Measurements from ENCODE around the gene PPP1R14B. TPM values are rescaled to one million over a fixed set of nuclear protein-coding genes. Genes with fewer than 3 reads are reported as not detected.
A peak's percentile ranks its signal among the peaks of the same experiment; 100 is the strongest.

Gene PPP1R14B
- total and polyA plus RNA-seq, 2 of the 13 experiments (the other 11 are each of a cell fraction or from before 2014, with no cell fraction given), result 110 to 148 TPM

DNA sequence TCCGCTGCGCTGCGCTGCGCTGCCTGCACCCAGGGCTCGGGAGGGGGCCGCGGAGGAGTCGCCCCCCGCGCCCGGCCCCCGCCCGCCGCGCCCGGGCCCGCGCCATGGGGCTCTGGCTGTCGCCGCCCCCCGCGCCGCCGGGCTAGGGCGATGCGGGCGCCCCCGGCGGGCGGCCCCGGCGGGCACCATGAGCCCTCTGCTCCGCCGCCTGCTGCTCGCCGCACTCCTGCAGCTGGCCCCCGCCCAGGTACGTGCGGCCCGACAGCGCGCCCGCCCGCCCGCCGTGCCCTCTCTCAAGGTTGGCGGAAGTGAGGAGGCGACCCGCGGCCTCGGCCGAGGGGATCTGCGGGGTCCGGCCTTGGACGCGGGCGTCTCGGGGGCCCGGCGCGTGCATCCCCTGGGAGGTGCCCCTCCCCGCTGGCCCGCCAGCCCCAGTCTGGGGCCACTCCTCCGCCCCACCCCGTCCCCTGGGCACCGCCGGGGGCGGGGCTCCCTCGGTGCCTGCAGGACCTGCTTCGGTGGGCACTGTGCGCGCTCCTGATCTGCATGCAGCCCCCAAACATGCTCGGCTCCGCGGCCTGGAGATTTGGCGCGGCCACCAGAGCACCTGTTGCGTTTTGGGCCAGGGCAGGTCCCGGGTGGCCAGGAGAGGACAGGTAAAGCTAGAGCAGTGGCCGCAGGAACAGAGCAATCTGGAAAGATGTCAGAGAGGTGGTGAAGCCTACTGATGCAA, 11.9 kb downstream of the PPP1R14B start (continued):
- TF ChIP-seq, protein P1, sequence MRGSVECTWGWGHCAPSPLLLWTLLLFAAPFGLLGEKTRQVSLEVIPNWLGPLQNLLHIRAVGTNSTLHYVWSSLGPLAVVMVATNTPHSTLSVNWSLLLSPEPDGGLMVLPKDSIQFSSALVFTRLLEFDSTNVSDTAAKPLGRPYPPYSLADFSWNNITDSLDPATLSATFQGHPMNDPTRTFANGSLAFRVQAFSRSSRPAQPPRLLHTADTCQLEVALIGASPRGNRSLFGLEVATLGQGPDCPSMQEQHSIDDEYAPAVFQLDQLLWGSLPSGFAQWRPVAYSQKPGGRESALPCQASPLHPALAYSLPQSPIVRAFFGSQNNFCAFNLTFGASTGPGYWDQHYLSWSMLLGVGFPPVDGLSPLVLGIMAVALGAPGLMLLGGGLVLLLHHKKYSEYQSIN (CRISPR knock-in tag; IDR thresholded peaks at IDR 0.05; ENCODE audit: borderline replicate concordance), result no peak
- TF ChIP-seq ZNF552 (CRISPR knock-in tag; IDR thresholded peaks at IDR 0.05; ENCODE audit: borderline replicate concordance) (no peak), ZSCAN20 (CRISPR knock-in tag; IDR thresholded peaks at IDR 0.05; ENCODE audit: borderline replicate concordance) (no peak), ZNF224 (CRISPR knock-in tag; IDR thresholded peaks at IDR 0.05) (no peak), BHLHE40 (IDR thresholded peaks at IDR 0.05; ENCODE audit: low read length) (no peak; the same call in 1 of the 2 replicates), MED13 (CRISPR knock-in tag; IDR thresholded peaks at IDR 0.05) (no peak), ZSCAN12 (CRISPR knock-in tag; IDR thresholded peaks at IDR 0.05) (no peak), ZKSCAN5 (CRISPR knock-in tag; IDR thresholded peaks at IDR 0.05) (no peak), THYN1 (CRISPR knock-in tag; IDR thresholded peaks at IDR 0.05; ENCODE audit: borderline replicate concordance, low read depth) (no peak), HNRNPL (IDR thresholded peaks at IDR 0.05; ENCODE audit: low read depth, low read length) (peak; percentile 83), PAWR (CRISPR knock-in tag; IDR thresholded peaks at IDR 0.05; ENCODE audit: borderline replicate concordance) (no peak), ELF1 (CRISPR knock-in tag; IDR thresholded peaks at IDR 0.05) (no peak), POLR2AphosphoS5 (IDR thresholded peaks at IDR 0.05; ENCODE audit: low read depth, low read length) (no peak), ZNF678 (CRISPR knock-in tag; IDR thresholded peaks at IDR 0.05) (no peak), ZFP82 (CRISPR knock-in tag; IDR thresholded peaks at IDR 0.05; ENCODE audit: borderline replicate concordance) (no peak), KMT2A (CRISPR knock-in tag; IDR thresholded peaks at IDR 0.05) (no peak)
- TF ChIP-seq, protein P2, sequence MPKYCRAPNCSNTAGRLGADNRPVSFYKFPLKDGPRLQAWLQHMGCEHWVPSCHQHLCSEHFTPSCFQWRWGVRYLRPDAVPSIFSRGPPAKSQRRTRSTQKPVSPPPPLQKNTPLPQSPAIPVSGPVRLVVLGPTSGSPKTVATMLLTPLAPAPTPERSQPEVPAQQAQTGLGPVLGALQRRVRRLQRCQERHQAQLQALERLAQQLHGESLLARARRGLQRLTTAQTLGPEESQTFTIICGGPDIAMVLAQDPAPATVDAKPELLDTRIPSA (CRISPR knock-in tag; IDR thresholded peaks at IDR 0.05; ENCODE audit: borderline replicate concordance), result no peak
- TF ChIP-seq, protein P3, sequence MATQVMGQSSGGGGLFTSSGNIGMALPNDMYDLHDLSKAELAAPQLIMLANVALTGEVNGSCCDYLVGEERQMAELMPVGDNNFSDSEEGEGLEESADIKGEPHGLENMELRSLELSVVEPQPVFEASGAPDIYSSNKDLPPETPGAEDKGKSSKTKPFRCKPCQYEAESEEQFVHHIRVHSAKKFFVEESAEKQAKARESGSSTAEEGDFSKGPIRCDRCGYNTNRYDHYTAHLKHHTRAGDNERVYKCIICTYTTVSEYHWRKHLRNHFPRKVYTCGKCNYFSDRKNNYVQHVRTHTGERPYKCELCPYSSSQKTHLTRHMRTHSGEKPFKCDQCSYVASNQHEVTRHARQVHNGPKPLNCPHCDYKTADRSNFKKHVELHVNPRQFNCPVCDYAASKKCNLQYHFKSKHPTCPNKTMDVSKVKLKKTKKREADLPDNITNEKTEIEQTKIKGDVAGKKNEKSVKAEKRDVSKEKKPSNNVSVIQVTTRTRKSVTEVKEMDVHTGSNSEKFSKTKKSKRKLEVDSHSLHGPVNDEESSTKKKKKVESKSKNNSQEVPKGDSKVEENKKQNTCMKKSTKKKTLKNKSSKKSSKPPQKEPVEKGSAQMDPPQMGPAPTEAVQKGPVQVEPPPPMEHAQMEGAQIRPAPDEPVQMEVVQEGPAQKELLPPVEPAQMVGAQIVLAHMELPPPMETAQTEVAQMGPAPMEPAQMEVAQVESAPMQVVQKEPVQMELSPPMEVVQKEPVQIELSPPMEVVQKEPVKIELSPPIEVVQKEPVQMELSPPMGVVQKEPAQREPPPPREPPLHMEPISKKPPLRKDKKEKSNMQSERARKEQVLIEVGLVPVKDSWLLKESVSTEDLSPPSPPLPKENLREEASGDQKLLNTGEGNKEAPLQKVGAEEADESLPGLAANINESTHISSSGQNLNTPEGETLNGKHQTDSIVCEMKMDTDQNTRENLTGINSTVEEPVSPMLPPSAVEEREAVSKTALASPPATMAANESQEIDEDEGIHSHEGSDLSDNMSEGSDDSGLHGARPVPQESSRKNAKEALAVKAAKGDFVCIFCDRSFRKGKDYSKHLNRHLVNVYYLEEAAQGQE (IDR thresholded peaks at IDR 0.05; ENCODE audit: borderline replicate concordance in 1 of 2, low read depth in 1 of 2, low read length in 2 of 2), result no peak
- TF ChIP-seq, protein P4, sequence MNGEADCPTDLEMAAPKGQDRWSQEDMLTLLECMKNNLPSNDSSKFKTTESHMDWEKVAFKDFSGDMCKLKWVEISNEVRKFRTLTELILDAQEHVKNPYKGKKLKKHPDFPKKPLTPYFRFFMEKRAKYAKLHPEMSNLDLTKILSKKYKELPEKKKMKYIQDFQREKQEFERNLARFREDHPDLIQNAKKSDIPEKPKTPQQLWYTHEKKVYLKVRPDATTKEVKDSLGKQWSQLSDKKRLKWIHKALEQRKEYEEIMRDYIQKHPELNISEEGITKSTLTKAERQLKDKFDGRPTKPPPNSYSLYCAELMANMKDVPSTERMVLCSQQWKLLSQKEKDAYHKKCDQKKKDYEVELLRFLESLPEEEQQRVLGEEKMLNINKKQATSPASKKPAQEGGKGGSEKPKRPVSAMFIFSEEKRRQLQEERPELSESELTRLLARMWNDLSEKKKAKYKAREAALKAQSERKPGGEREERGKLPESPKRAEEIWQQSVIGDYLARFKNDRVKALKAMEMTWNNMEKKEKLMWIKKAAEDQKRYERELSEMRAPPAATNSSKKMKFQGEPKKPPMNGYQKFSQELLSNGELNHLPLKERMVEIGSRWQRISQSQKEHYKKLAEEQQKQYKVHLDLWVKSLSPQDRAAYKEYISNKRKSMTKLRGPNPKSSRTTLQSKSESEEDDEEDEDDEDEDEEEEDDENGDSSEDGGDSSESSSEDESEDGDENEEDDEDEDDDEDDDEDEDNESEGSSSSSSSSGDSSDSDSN (CRISPR knock-in tag; IDR thresholded peaks at IDR 0.05), result peak; percentile 55; the same call in 1 of the 2 replicates
- TF ChIP-seq, protein P5, sequence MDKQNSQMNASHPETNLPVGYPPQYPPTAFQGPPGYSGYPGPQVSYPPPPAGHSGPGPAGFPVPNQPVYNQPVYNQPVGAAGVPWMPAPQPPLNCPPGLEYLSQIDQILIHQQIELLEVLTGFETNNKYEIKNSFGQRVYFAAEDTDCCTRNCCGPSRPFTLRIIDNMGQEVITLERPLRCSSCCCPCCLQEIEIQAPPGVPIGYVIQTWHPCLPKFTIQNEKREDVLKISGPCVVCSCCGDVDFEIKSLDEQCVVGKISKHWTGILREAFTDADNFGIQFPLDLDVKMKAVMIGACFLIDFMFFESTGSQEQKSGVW (CRISPR knock-in tag; IDR thresholded peaks at IDR 0.05; ENCODE audit: borderline replicate concordance), result no peak

Data from HepG2 (cell line).